Thymus (tissue), 11 donors: ENCODE measurements around the gene AGMAT. TPM values are rescaled to one million over a fixed set of nuclear protein-coding genes. Genes with fewer than 3 reads are reported as not detected.

Source experiments
- DNase-seq, 9 donors: peaks; one replicate each; pipeline ENCODE4 v3.0.0-alpha.2; 2013; ENCODE audit warnings: low spot score in 9 of 9, low read depth in 6 of 9, missing footprints in 1 of 9
- H3K27ac ChIP-seq, 2 donors: one replicate each; pipeline ENCODE4 v1.5.1; 2013; ENCODE audit warnings: control low read depth in 1 of 2, low read depth in 1 of 2, low read length in 1 of 2, mild to moderate bottlenecking in 1 of 2, moderate library complexity in 1 of 2
- H3K27me3 ChIP-seq, 2 donors: one replicate each; pipeline ENCODE4 v1.5.1; 2013; ENCODE audit warnings: low read length in 1 of 2; ENCODE audit not compliant: control insufficient read depth in 2 of 2, insufficient read depth in 1 of 2
- H3K36me3 ChIP-seq, 2 donors: one replicate each; pipeline ENCODE4 v1.5.1; 2013; ENCODE audit warnings: low read length in 1 of 2, mild to moderate bottlenecking in 1 of 2, moderate library complexity in 1 of 2; ENCODE audit not compliant: control insufficient read depth in 2 of 2, insufficient read depth in 2 of 2
- H3K4me1 ChIP-seq, 2 donors: one replicate each; pipeline ENCODE4 v1.5.1; 2013; ENCODE audit warnings: low read length in 2 of 2; ENCODE audit not compliant: control insufficient read depth in 2 of 2, insufficient read depth in 2 of 2
- H3K4me3 ChIP-seq, 2 donors: one replicate each; pipeline ENCODE4 v1.5.1; 2013; ENCODE audit warnings: low read length in 2 of 2, control low read depth in 1 of 2, mild to moderate bottlenecking in 1 of 2
- H3K9me3 ChIP-seq, 2 donors: one replicate each; pipeline ENCODE4 v1.5.1; 2013; ENCODE audit warnings: low read length in 1 of 2, mild to moderate bottlenecking in 1 of 2; ENCODE audit not compliant: control insufficient read depth in 2 of 2, insufficient read depth in 1 of 2
- WGBS: extraction: QIAGEN DNeasy Blood & Tissue Kit; methylation state at CpG from one replicate; pipeline ENCODE4 v1.1.7; 2013; 5-methylcytosine and 5-hydroxymethylcytosine counted together
- polyA plus RNA-seq: library from polyadenylated mRNA; stranded (reverse); fragments of 200-250 nt; gene quantifications from one replicate; pipeline ENCODE4 v1.2.3, GENCODE V29; 2013
- total RNA-seq: library from RNA; stranded (reverse); fragments of 120-200 nt; gene quantifications from one replicate; pipeline ENCODE4 v1.2.4, GENCODE V29; 2013
- donor health status: healthy.

The AGMAT gene
- total and polyA plus RNA-seq, 2 donors = 3.8 to 4.2 TPM

GRCh38 chr1:15546641-15547040, 38.2 kb downstream of the AGMAT start:
- Histone ChIP-seq H3K36me3 (peaks cover 35 to 48% of the 10 kb centered on the region in 2 donors), H3K4me1 (no peaks in the 10 kb centered on the region), H3K27me3 (no peaks in the 10 kb centered on the region), H3K9me3 (no peaks in the 10 kb centered on the region), H3K27ac (no peak overlapping the region), H3K4me3 (no peak overlapping the region)
- DNase-seq = no peak
- 97% methylated on average over 2 of the region's 2 CpGs for WGBS

GRCh38 chr1:15543589-15544568, 41.0 kb downstream of the AGMAT start:
- Histone ChIP-seq H3K27me3 (no peaks in the 10 kb centered on the region), H3K36me3 (peaks cover 38 to 59% of the 10 kb centered on the region in 2 donors), H3K4me3 (no peak overlapping the region), H3K27ac (no peak overlapping the region), H3K9me3 (no peaks in the 10 kb centered on the region), H3K4me1 (no peaks in the 10 kb centered on the region)
- WGBS = 98% methylated on average over 12 of the region's 12 CpGs
- DNase-seq = no peak

GRCh38 chr1:15543251-15543588, 41.6 kb downstream of the AGMAT start:
- Histone ChIP-seq H3K27me3 (no peaks in the 10 kb centered on the region), H3K36me3 (peaks cover 36 to 64% of the 10 kb centered on the region in 2 donors), H3K9me3 (no peaks in the 10 kb centered on the region), H3K27ac (no peak overlapping the region), H3K4me1 (no peaks in the 10 kb centered on the region), H3K4me3 (no peak overlapping the region)
- no peak for DNase-seq
- WGBS = over 99% methylated on average over 5 of the region's 5 CpGs

- H3K27ac ChIP-seq = no peak overlapping the region
- WGBS = 97% methylated on average over 7 of the region's 7 CpGs
- no peaks in the 10 kb centered on the region for H3K9me3 ChIP-seq
- no peak overlapping the region for H3K4me3 ChIP-seq
- no peaks in the 10 kb centered on the region for H3K27me3 ChIP-seq
- no peaks in the 10 kb centered on the region for H3K4me1 ChIP-seq
- no peak for DNase-seq
- peaks cover 34 to 62% of the 10 kb centered on the region in 2 donors for H3K36me3 ChIP-seq
Measured at GRCh38 chr1:15542388-15543250, 42.2 kb downstream of the AGMAT start.

- no peak overlapping the region for H3K4me3 ChIP-seq
- no peaks in the 10 kb centered on the region for H3K27me3 ChIP-seq
- H3K4me1 ChIP-seq = no peaks in the 10 kb centered on the region
- H3K36me3 ChIP-seq = peaks cover 31 to 69% of the 10 kb centered on the region in 2 donors
- no peaks in the 10 kb centered on the region for H3K9me3 ChIP-seq
- H3K27ac ChIP-seq = no peak overlapping the region
- no peak for DNase-seq
- WGBS = 73% methylated on average over 4 of the region's 4 CpGs
Measured at GRCh38 chr1:15541231-15541792, 43.5 kb downstream of the AGMAT start.

GRCh38 chr1:15540186-15540585, 44.7 kb downstream of the AGMAT start:
- Histone ChIP-seq H3K4me1 (no peaks in the 10 kb centered on the region), H3K27me3 (no peaks in the 10 kb centered on the region), H3K9me3 (no peaks in the 10 kb centered on the region), H3K36me3 (peaks cover 31 to 68% of the 10 kb centered on the region in 2 donors), H3K4me3 (no peak overlapping the region), H3K27ac (no peak overlapping the region)
- DNase-seq = no peak
- WGBS = 98% methylated on average over 8 of the region's 8 CpGs

- Histone ChIP-seq H3K36me3 (peaks cover 31 to 64% of the 10 kb centered on the region in 2 donors), H3K9me3 (no peaks in the 10 kb centered on the region), H3K27ac (no peak overlapping the region), H3K4me1 (no peaks in the 10 kb centered on the region), H3K4me3 (no peak overlapping the region), H3K27me3 (no peaks in the 10 kb centered on the region)
- 92% methylated on average over 6 of the region's 6 CpGs for WGBS
- DNase-seq = no peak
Measured at GRCh38 chr1:15538771-15539170, 46.1 kb downstream of the AGMAT start.

GRCh38 chr1:15531682-15532081, 53.2 kb downstream of the AGMAT start:
- DNase-seq = no peak
- Histone ChIP-seq H3K4me1 (peaks cover 0 to 7% of the 10 kb centered on the region in 2 donors), H3K27me3 (no peaks in the 10 kb centered on the region), H3K27ac (no peak overlapping the region), H3K36me3 (peaks cover 8 to 19% of the 10 kb centered on the region in 2 donors), H3K9me3 (no peaks in the 10 kb centered on the region), H3K4me3 (no peak overlapping the region)
- 66% methylated on average over 2 of the region's 2 CpGs for WGBS
